Measurements from ENCODE around the gene RASAL3. TPM values are rescaled to one million over a fixed set of nuclear protein-coding genes. Genes with fewer than 3 reads are reported as not detected.

The RASAL3 gene
- total RNA-seq, 1 donor from 2014 or later = 0.05 TPM

DNA sequence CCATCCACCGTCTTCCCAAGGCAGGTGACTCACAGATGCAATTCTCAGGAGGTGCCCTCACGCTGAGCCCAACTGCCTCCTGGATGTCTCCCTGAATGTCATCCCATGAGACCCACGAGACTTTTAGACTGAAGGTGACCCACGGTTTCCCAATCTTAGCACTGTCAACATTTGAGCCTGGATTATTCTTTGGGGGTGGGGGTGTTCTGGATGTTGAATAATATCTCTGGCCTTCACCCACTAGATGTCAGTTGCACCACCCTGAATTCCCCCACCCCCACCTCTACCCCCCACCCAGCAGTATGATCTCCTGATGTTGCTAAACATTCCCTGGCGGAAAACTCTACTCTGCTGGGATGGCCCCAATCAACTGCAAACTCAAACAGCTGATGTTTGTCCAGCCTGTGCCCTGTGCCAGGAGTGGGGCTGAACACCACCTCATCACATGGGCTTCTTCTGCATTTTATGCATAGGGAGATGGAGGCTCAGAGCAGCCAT, 41.8 kb upstream of the RASAL3 start:
- Mint-ChIP-seq H3K27ac (ENCODE audit: unreplicated experiment) (no peak overlapping the region), H3K4me1 (ENCODE audit: low read depth) (no peaks in the 10 kb centered on the region), H3K36me3 (ENCODE audit: low read depth) (no peaks in the 10 kb centered on the region), H3K9me3 (ENCODE audit: low read depth) (no peaks in the 10 kb centered on the region), H3K4me3 (ENCODE audit: unreplicated experiment) (no peak overlapping the region), H3K27me3 (ENCODE audit: low read depth) (peaks cover 25% of the 10 kb centered on the region)
- TF ChIP-seq, protein P1, sequence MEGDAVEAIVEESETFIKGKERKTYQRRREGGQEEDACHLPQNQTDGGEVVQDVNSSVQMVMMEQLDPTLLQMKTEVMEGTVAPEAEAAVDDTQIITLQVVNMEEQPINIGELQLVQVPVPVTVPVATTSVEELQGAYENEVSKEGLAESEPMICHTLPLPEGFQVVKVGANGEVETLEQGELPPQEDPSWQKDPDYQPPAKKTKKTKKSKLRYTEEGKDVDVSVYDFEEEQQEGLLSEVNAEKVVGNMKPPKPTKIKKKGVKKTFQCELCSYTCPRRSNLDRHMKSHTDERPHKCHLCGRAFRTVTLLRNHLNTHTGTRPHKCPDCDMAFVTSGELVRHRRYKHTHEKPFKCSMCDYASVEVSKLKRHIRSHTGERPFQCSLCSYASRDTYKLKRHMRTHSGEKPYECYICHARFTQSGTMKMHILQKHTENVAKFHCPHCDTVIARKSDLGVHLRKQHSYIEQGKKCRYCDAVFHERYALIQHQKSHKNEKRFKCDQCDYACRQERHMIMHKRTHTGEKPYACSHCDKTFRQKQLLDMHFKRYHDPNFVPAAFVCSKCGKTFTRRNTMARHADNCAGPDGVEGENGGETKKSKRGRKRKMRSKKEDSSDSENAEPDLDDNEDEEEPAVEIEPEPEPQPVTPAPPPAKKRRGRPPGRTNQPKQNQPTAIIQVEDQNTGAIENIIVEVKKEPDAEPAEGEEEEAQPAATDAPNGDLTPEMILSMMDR (IDR thresholded peaks at IDR 0.05) = no peak
- no peak for DNase-seq (ENCODE audit: low spot score)

DNA sequence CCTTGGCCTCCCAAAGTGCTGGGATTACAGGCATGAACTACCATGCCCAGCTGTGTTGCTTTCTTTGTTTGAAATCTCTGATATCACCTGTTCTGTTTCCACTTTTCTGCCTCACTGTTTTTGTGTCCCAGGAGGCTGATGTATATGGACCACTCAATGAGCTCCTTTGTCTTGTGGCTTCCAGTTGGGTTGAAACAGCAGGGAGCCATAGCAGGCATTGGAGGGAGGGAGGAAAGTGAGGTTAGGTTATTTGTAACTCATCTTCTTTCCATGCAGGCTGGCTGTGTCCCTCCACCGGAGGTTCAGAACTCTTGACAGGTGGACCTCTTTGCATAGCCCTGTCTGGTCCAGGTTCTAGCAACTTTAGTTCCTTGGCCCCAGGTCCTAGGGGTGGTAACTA, 37.9 kb upstream of the RASAL3 start:
- TF ChIP-seq, protein P1 (IDR thresholded peaks at IDR 0.05) = no peak
- no peak overlapping the region for H3K27ac Mint-ChIP-seq (ENCODE audit: unreplicated experiment)
- no peak overlapping the region for H3K4me3 Mint-ChIP-seq (ENCODE audit: unreplicated experiment)
- H3K36me3 Mint-ChIP-seq (ENCODE audit: low read depth) = no peaks in the 10 kb centered on the region
- no peak for DNase-seq (ENCODE audit: low spot score)
- no peaks in the 10 kb centered on the region for H3K4me1 Mint-ChIP-seq (ENCODE audit: low read depth)
- H3K9me3 Mint-ChIP-seq (ENCODE audit: low read depth) = no peaks in the 10 kb centered on the region
- peaks cover 32% of the 10 kb centered on the region for H3K27me3 Mint-ChIP-seq (ENCODE audit: low read depth)

DNA sequence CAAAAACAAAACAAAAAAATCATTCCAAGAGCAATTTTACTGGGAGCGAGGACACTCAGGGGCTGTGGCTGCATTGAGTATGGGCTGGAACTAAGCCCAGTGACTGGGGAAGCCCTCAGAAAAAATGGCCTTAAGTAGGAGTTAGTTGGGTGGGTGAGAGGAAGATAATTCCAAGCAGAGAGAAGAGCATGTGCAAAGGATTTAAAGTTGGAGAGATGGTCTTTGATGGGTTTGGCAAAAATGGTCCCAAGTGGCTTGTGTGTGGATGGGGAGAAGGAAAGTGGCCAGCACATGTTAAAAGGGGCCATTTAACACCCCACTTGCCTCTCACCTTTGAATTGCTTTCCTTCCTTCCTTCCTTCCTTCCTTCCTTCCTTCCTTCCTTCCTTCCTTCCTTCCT, 37.3 kb upstream of the RASAL3 start:
- H3K9me3 Mint-ChIP-seq (ENCODE audit: low read depth) = no peaks in the 10 kb centered on the region
- H3K27me3 Mint-ChIP-seq (ENCODE audit: low read depth) = peaks cover 29% of the 10 kb centered on the region
- no peaks in the 10 kb centered on the region for H3K36me3 Mint-ChIP-seq (ENCODE audit: low read depth)
- TF ChIP-seq, protein P1 (IDR thresholded peaks at IDR 0.05) = no peak
- no peaks in the 10 kb centered on the region for H3K4me1 Mint-ChIP-seq (ENCODE audit: low read depth)
- no peak overlapping the region for H3K4me3 Mint-ChIP-seq (ENCODE audit: unreplicated experiment)
- H3K27ac Mint-ChIP-seq (ENCODE audit: unreplicated experiment) = no peak overlapping the region
- no peak for DNase-seq (ENCODE audit: low spot score)

DNA sequence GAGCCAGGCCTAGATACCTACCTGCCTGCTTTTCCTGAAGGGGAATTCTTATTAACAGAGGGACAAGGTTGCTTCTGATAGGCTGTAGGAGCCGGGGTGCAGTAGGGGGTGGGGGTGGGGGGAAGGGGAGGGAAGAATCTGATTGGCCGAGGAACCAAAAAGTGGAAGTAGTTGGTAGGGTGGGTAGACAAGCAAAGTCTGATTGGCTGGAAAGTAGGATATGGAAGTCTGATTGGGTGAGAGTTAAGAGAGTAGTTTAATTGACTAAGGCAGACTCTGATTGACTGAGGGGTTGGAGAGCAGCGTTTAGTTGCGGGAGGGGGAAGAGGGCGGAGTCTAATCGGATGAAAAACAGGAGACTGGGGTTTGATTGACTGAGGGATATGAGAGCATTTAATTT, 34.6 kb upstream of the RASAL3 start:
- no peak overlapping the region for H3K4me3 Mint-ChIP-seq (ENCODE audit: unreplicated experiment)
- DNase-seq (ENCODE audit: low spot score) = no peak
- no peak overlapping the region for H3K27ac Mint-ChIP-seq (ENCODE audit: unreplicated experiment)
- no peaks in the 10 kb centered on the region for H3K36me3 Mint-ChIP-seq (ENCODE audit: low read depth)
- H3K9me3 Mint-ChIP-seq (ENCODE audit: low read depth) = no peaks in the 10 kb centered on the region
- no peaks in the 10 kb centered on the region for H3K4me1 Mint-ChIP-seq (ENCODE audit: low read depth)
- H3K27me3 Mint-ChIP-seq (ENCODE audit: low read depth) = peaks cover 25% of the 10 kb centered on the region
- TF ChIP-seq, protein P1 (IDR thresholded peaks at IDR 0.05) = no peak

DNA sequence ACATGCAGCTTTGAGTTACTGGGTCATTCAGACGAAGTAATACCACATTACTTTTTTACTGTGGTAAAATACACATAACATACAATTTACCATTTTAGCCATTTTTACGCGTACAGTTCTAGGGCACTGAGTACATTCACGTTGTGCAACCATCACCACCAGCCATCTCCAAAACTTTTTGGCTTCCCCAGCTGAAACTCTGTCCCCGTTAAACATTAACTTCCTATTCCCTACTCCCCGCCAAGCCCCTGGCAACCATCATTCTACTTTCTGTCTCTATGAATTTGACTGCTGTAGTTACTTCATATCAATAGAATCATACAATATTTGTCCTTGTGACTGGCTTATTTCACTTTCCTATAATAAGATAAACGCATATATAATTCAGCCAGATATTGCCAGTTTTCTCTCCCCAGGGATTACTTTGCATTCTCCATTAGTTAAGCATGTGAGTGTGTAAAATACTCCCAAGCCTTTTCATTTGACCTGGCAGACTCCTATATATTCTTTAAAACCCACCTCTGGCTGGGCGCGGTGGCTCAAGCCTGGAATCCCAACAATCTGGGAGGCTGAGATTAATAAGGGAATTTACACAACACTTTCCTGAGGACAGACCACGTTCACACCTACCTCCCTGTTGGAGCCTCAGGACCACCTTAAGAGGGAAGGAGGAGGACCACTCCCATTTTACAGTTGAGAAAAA, 34.0 kb upstream of the RASAL3 start:
- Mint-ChIP-seq H3K27ac (ENCODE audit: unreplicated experiment) (no peak overlapping the region), H3K36me3 (ENCODE audit: low read depth) (no peaks in the 10 kb centered on the region), H3K27me3 (ENCODE audit: low read depth) (peaks cover 27% of the 10 kb centered on the region), H3K4me3 (ENCODE audit: unreplicated experiment) (no peak overlapping the region), H3K4me1 (ENCODE audit: low read depth) (no peaks in the 10 kb centered on the region), H3K9me3 (ENCODE audit: low read depth) (no peaks in the 10 kb centered on the region)
- TF ChIP-seq, protein P1 (IDR thresholded peaks at IDR 0.05) = no peak
- DNase-seq (ENCODE audit: low spot score) = no peak
